Measurements from ENCODE around the gene PRRC2B. TPM values are rescaled to one million over a fixed set of nuclear protein-coding genes. Genes with fewer than 3 reads are reported as not detected.
A peak's percentile ranks its signal among the peaks of the same experiment; 100 is the strongest.

PRRC2B gene
- total and polyA plus RNA-seq, 10 donors, result 23.3 to 235 (median 180) TPM

DNA sequence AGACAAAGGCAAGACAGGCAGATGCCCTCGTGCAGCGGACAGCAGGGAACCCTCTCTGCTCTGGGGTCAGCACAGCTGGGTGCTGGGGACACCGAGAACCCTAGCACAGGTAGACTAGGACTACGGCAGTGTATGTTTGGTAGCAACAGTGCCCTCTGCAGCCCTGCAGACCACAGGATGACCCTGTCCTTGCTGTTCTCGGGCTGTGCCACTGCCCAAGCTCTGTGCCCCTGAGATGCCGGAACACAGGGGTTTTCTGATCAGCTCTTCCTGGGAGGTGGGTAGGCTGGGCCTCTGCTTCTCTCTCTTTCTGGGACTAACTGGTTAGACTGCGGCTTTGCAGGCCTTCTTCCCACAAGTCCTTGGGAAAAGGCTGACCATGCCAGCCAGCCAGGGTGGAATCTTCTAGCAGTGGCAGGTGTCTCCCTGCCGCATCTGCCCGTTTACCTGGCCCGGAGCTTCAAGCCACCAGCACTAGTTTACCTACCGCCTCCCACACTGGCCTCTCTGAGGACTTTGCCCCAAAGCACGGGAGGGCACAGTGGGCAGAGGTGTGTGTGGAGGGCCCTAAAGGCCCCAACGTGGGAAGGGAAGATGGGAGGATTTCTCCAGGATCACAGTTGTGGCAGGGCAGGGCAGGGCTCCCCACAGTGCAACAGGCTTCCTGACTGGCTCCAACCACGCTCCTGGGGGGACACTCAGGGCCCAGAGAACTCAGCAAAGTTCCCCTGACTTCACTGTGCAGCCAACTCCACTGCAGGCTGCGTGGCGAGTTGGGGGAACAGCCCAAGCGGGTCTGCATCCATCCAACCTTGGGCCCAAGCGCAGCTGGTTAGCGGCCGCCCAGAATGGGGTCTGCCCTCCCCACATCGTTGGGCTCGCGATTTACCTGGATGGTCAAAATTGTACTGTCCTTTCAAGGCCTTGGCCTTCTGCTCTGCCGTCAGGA, 136.0 kb downstream of the PRRC2B start:
- TF ChIP-seq POLR2AphosphoS5 (IDR thresholded peaks at IDR 0.05), result no peak
- no peak for TF ChIP-seq POLR2A (IDR thresholded peaks at IDR 0.05)
- intact Hi-C loops (cut with DNase I; ENCODE audit: low total_unique reads), result no loop called here
- Histone ChIP-seq H3K4me3 (peak overlapping the region; percentile 78 to 99 (median 96)), H3K4me1 (peaks cover 10 to 42% (median 27%) of the 10 kb centered on the region in 6 donors), H3K27ac (peak overlapping the region in 5 of 8 donors; percentile 82 to 93 (median 88)), H3K27me3 (replicated peaks in 1 of 7) (no peaks in the 10 kb centered on the region), H3K36me3 (peaks cover 0 to 52% (median 46%) of the 10 kb centered on the region in 6 donors), H3K9me3 (no peaks in the 10 kb centered on the region)
- WGBS, 5 donors, result 59 to 78% (median 72%) methylated on average over 14 to 24 of the region's 24 CpGs
- DNase-seq, result no peak

DNA sequence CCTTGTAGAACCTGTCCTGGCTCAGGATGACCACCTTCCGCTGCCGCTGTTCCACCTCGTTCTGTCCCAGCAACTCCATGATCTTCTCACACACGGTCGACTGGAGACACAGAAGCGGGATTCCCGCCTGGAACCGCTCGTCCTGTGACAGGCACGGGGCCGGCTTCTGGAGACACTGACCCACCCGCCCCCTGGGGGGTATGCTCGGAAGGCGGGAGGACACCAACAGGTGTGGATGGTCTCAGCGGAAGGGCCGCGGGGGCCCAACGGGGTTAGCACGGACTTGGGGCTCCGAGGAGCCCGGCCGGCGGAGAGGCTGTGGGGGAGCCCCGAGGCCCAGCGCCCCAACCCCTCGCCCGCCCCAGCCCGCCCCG, 136.6 kb downstream of the PRRC2B start:
- H3K27ac ChIP-seq, result peak overlapping the region; percentile 75 to 93 (median 84)
- peaks cover 0 to 45% (median 41%) of the 10 kb centered on the region in 6 donors for H3K36me3 ChIP-seq
- intact Hi-C loops (cut with DNase I; ENCODE audit: low total_unique reads), result no loop called here
- peak; percentile 86 for DNase-seq
- 0 to 5% (median 5%) methylated on average over 10 to 29 of the region's 29 CpGs for WGBS, 5 donors
- peaks cover 10 to 49% (median 27%) of the 10 kb centered on the region in 6 donors for H3K4me1 ChIP-seq
- H3K4me3 ChIP-seq, result peak overlapping the region; percentile 78 to 99 (median 96)
- no peaks in the 10 kb centered on the region for H3K9me3 ChIP-seq
- TF ChIP-seq, protein P1, sequence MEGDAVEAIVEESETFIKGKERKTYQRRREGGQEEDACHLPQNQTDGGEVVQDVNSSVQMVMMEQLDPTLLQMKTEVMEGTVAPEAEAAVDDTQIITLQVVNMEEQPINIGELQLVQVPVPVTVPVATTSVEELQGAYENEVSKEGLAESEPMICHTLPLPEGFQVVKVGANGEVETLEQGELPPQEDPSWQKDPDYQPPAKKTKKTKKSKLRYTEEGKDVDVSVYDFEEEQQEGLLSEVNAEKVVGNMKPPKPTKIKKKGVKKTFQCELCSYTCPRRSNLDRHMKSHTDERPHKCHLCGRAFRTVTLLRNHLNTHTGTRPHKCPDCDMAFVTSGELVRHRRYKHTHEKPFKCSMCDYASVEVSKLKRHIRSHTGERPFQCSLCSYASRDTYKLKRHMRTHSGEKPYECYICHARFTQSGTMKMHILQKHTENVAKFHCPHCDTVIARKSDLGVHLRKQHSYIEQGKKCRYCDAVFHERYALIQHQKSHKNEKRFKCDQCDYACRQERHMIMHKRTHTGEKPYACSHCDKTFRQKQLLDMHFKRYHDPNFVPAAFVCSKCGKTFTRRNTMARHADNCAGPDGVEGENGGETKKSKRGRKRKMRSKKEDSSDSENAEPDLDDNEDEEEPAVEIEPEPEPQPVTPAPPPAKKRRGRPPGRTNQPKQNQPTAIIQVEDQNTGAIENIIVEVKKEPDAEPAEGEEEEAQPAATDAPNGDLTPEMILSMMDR (IDR thresholded peaks at IDR 0.05 in 8 of 11, conservative IDR thresholded peaks at IDR 0.05 in 3 of 11), result peak in 3 of 11 experiments; percentile 12 to 36 (median 31)
- TF ChIP-seq POLR2AphosphoS5 (IDR thresholded peaks at IDR 0.05) (no peak), POLR2A (IDR thresholded peaks at IDR 0.05) (no peak)
- no peaks in the 10 kb centered on the region for H3K27me3 ChIP-seq (replicated peaks in 1 of 7)

DNA sequence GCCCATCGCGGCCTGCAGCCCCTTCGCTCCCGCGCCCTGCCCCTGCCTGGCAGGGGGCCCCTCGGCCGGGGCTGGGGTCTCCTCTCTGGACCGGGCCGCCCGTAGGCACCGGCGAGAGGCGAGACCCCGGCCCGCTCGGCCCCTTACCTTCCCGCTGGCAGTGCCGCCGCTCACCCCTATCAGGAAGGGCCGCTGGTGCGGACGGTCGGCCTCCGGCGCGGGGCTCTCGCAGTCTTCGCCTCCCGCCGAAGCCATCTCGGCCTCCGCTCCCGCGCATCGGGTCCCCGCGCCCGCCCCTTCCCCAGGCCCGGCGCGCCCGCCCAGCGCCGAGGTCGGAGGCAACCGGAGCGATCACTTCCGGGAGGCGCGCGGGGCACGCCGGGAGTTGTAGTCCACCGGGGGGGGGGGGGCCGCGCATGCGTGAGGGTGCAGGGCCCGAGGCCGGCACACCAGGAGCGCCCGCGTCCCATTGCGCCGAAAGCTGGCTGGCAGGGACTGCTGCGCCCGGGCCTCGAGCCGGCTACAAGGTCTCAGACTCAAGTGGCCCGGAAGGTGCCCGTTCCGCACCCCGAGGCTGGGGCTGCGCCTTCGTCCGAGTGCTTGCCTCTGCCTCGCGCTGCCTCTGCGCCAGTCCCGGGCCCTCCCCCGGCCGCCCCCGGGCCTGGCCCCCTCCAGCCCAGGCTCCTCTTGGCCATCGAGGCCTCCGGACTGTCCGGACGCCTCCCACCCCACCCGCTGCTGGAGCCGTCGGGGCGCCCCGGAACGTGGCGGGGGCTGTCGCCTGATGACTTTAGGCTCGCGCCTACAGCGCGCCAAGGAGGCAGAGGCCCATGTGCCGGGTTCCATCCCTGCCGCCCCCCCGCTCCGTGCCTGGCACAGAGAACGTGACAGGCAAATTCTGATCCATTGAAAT, 137.3 kb downstream of the PRRC2B start, which contains the start of gene UCK1:
TSS of gene UCK1 (minus strand) at position 344 of the 913 bp plus-strand sequence. CDS start at position 255, 89 bp downstream.
- Histone ChIP-seq H3K27ac (peak within 1 kb of the TSS; percentile 75 to 93 (median 84)), H3K4me3 (peak within 1 kb of the TSS; percentile 78 to 99 (median 96)), H3K36me3 (peaks cover 0 to 39% (median 34%) of the 10 kb centered on the region in 6 donors), H3K9me3 (no peaks in the 10 kb centered on the region), H3K4me1 (peaks cover 10 to 49% (median 27%) of the 10 kb centered on the region in 6 donors), H3K27me3 (replicated peaks in 1 of 7) (no peaks in the 10 kb centered on the region)
- 2 to 12% (median 10%) methylated on average over 35 to 103 of the region's 103 CpGs; no CpG with 5 or more reads in 1 of the 5 donors for WGBS, 5 donors
- TF ChIP-seq, protein P1 (IDR thresholded peaks at IDR 0.05 in 8 of 11, conservative IDR thresholded peaks at IDR 0.05 in 3 of 11), result peak in 3 of 11 experiments; percentile 4 to 17 (median 7)
- TF ChIP-seq POLR2AphosphoS5 (IDR thresholded peaks at IDR 0.05) (peak; percentile 85 to 90 (median 88)), POLR2A (IDR thresholded peaks at IDR 0.05) (peak in 2 of 3 donors; percentile 7 to 32)
- intact Hi-C loops (cut with DNase I; ENCODE audit: low total_unique reads), result no loop called here
- peak; percentile 93 for DNase-seq

DNA sequence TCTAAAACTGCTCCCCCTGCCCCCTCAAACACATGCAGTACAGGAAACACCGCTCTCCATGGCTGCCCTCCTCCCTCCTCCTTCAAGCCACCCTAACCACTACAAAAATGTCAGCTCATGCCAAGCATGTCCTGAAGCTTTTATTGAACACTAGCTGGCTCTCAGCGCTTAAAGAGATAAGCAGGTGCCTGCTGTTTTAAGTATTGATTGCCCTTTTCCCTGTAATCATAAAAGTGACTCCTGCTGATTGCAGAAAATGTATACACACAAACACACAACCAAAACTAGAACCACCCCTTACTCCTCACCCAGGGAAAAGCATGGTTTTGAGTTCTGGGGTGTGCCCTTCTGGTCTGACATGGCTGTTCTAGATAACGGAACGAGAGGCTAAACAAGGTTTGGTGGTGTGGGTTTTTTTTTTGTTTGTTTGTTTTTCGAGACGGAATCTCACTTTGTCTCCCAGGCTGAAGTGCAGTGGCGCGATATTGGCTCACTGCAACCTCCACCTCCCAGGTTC, 140.9 kb downstream of the PRRC2B start:
- Histone ChIP-seq H3K4me3 (no peak overlapping the region), H3K4me1 (peaks cover 8 to 41% (median 21%) of the 10 kb centered on the region in 6 donors), H3K27me3 (replicated peaks in 1 of 7) (no peaks in the 10 kb centered on the region), H3K36me3 (peaks cover 0 to 3% (median under 1%) of the 10 kb centered on the region in 6 donors), H3K27ac (no peak overlapping the region), H3K9me3 (no peaks in the 10 kb centered on the region)
- WGBS, 5 donors, result 40 to 45% (median 44%) methylated on average over 8 of the region's 8 CpGs
- intact Hi-C loops (cut with DNase I; ENCODE audit: low total_unique reads), result no loop called here
- TF ChIP-seq, protein P1 (IDR thresholded peaks at IDR 0.05 in 8 of 11, conservative IDR thresholded peaks at IDR 0.05 in 3 of 11), result no peak
- TF ChIP-seq POLR2AphosphoS5 (IDR thresholded peaks at IDR 0.05) (no peak), POLR2A (IDR thresholded peaks at IDR 0.05) (no peak)
- DNase-seq, result no peak

Measured in spleen (tissue), 11 donors.